LNCAP (cell line): ENCODE data around the gene ST7.

Source experiments
- CTCF ChIP-seq: fragments of 450-650 bp; IDR thresholded peaks from 2 replicates; pipeline ENCODE4 v1.5.1; 2017; ENCODE audit warnings: mild to moderate bottlenecking

The ST7 gene

GRCh38 chr7:117247809-117248208 is 294.5 kb downstream of the ST7 start:
- no peak for TF ChIP-seq CTCF

- TF ChIP-seq CTCF, result no peak
These were observed 295.5 kb downstream of the ST7 start for GRCh38 chr7:117248829-117249228.

GRCh38 chr7:117249696-117250095 is 296.4 kb downstream of the ST7 start:
- TF ChIP-seq CTCF, result no peak

GRCh38 chr7:117250245-117250644 is 296.9 kb downstream of the ST7 start:
- TF ChIP-seq CTCF, result no peak

- TF ChIP-seq CTCF, result no peak
These were observed 297.5 kb downstream of the ST7 start for GRCh38 chr7:117250801-117251200.

GRCh38 chr7:117251687-117252086 is 298.4 kb downstream of the ST7 start:
- TF ChIP-seq CTCF, result no peak

GRCh38 chr7:117259615-117260014 is 306.3 kb downstream of the ST7 start:
- TF ChIP-seq CTCF, result no peak

- TF ChIP-seq CTCF, result no peak
These were observed 309.2 kb downstream of the ST7 start for GRCh38 chr7:117262546-117262945.
